Lung (tissue), 12 donors: ENCODE data around the gene CBFA2T2. TPM values are rescaled to one million over a fixed set of nuclear protein-coding genes. Genes with fewer than 3 reads are reported as not detected.
A peak's percentile ranks its signal among the peaks of the same experiment; 100 is the strongest.
"Not testable (repeated sequence)": the region's sequence is repeated elsewhere in the genome, so short reads cannot be mapped to it uniquely, and the experiment has no call there.

ENCODE experiments used
- ATAC-seq: fragments of 200-7000 bp; cut with Tn5 transposase; one replicate; pipeline ENCODE4 v1.9.1; 2020; ENCODE audit warnings: moderate number of reproducible peaks; ENCODE audit not compliant: insufficient read depth, low FRiP score
- DNase-seq, 3 donors: peaks; one replicate each; pipeline ENCODE4 v3.0.0-alpha.2; 2013 to 2017
- H3K27ac ChIP-seq, 2 donors: one replicate each; pipeline ENCODE4 v1.5.1; 2013; ENCODE audit warnings: mild to moderate bottlenecking in 2 of 2, moderate library complexity in 2 of 2, control low read depth in 1 of 2, inconsistent platforms in 1 of 2, low read depth in 1 of 2, low read length in 1 of 2
- H3K27me3 ChIP-seq, 3 donors: one replicate each; pipeline ENCODE4 v1.5.1; 2013; ENCODE audit warnings: low read length in 2 of 3; ENCODE audit not compliant: control insufficient read depth in 3 of 3, insufficient read depth in 3 of 3
- H3K36me3 ChIP-seq, 4 donors: one replicate each; pipeline ENCODE4 v1.5.1; 2013; ENCODE audit warnings: low read length in 4 of 4, mild to moderate bottlenecking in 1 of 4, moderate library complexity in 1 of 4; ENCODE audit not compliant: control insufficient read depth in 4 of 4, insufficient read depth in 4 of 4
- H3K4me1 ChIP-seq, 5 donors: one replicate each; pipeline ENCODE4 v1.5.1; 2013; ENCODE audit warnings: low read length in 5 of 5, mild to moderate bottlenecking in 2 of 5, moderate library complexity in 1 of 5; ENCODE audit not compliant: control insufficient read depth in 5 of 5, insufficient read depth in 5 of 5
- H3K4me3 ChIP-seq: one replicate; pipeline ENCODE4 v1.5.1; 2013; ENCODE audit warnings: mild to moderate bottlenecking, control low read depth, moderate library complexity
- H3K9ac ChIP-seq, 2 donors: one replicate each; pipeline ENCODE4 v1.5.1; 2013; ENCODE audit warnings: low read length in 2 of 2, control low read depth in 1 of 2; ENCODE audit not compliant: insufficient read depth in 1 of 2
- H3K9me3 ChIP-seq, 4 donors: one replicate each; pipeline ENCODE4 v1.5.1; 2013; ENCODE audit warnings: low read length in 3 of 4, mild to moderate bottlenecking in 1 of 4, moderate library complexity in 1 of 4; ENCODE audit not compliant: control insufficient read depth in 4 of 4, insufficient read depth in 3 of 4
- WGBS, 2 donors: extraction: QIAGEN DNeasy Blood & Tissue Kit; methylation state at CpG; one replicate each; pipeline ENCODE4 v1.1.7; 2013; 5-methylcytosine and 5-hydroxymethylcytosine counted together
- polyA plus RNA-seq, 2 donors: library from polyadenylated mRNA; stranded (reverse); fragments of 200-250 nt; gene quantifications; one replicate each; pipeline ENCODE4 v1.2.1, GENCODE V29; 2013
- total RNA-seq, 2 donors: library from RNA; depleted of rRNA in 1 of 2; stranded (reverse); fragments of >200 nt in 1 of 2; gene quantifications; one replicate each; pipeline ENCODE4 v1.2.1, GENCODE V29; 2014 to 2021
- TF ChIP-seq, protein P1 (sequence below): IDR thresholded peaks from 2 replicates; pipeline ENCODE4 v1.5.1; 2012; ENCODE audit warnings: mild to moderate bottlenecking; ENCODE audit errors: control extremely low read depth, extremely low read depth
- donor health status: control.
- donor health status: control.
- donor health status: Bipolar disorder and iron deficiency.
- donor health status: healthy.
- donor health status: DM: yes; HTN: yes; CAD: no.

Gene CBFA2T2
- total and polyA plus RNA-seq, 4 donors, result 5.1 to 19.1 (median 8.2) TPM

DNA sequence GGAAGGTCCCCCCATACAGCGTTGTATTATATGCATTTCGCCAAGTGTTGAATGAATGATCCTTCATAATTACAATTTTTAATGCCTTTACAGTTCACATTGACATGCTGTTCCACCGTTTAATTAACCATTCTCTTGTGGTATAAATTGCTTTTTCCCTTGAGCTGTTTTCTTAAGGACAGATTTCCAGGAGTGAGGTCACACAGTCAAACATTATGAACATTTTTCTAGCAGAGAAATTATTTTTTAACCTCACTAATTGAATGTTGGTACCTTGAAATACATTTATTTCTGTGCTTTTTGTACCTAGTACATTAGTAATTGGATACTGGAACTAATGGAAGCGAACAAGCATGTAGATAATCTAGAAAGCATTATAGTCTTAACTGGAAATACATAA, 95.5 kb downstream of the CBFA2T2 start:
- no peaks in the 10 kb centered on the region for H3K36me3 ChIP-seq
- H3K27me3 ChIP-seq, result no peaks in the 10 kb centered on the region
- DNase-seq, result no peak
- 84 to 91% methylated on average over 4 of the region's 4 CpGs for WGBS, 2 donors
- H3K27ac ChIP-seq, result no peak overlapping the region
- no peaks in the 10 kb centered on the region for H3K9me3 ChIP-seq
- no peak for ATAC-seq
- H3K4me3 ChIP-seq, result no peak overlapping the region
- H3K9ac ChIP-seq, result no peak overlapping the region
- TF ChIP-seq, protein P1, sequence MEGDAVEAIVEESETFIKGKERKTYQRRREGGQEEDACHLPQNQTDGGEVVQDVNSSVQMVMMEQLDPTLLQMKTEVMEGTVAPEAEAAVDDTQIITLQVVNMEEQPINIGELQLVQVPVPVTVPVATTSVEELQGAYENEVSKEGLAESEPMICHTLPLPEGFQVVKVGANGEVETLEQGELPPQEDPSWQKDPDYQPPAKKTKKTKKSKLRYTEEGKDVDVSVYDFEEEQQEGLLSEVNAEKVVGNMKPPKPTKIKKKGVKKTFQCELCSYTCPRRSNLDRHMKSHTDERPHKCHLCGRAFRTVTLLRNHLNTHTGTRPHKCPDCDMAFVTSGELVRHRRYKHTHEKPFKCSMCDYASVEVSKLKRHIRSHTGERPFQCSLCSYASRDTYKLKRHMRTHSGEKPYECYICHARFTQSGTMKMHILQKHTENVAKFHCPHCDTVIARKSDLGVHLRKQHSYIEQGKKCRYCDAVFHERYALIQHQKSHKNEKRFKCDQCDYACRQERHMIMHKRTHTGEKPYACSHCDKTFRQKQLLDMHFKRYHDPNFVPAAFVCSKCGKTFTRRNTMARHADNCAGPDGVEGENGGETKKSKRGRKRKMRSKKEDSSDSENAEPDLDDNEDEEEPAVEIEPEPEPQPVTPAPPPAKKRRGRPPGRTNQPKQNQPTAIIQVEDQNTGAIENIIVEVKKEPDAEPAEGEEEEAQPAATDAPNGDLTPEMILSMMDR, result no peak
- peaks cover 0 to 9% (median 2%) of the 10 kb centered on the region in 5 donors for H3K4me1 ChIP-seq

DNA sequence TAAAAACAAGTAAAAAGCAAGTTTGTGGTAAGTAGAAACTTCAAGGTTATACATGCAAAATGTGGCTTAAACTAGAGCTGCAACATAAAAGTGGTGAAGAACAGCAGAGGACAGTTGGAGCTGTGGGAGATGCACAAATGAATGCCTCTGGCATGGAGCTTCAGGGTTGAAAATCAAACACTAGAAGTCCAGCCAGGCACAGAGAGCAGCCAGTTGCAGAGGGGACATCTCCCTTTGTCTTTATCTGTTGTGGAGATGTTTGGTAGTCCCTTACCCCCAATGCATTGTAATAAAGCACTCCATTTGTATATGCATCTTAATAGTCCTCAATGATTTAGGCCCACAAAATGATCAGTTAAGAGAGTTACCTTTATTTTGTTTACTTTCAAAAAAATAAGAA, 99.2 kb downstream of the CBFA2T2 start:
- Histone ChIP-seq H3K36me3 (peaks cover 0 to 3% (median 0%) of the 10 kb centered on the region in 4 donors), H3K4me3 (no peak overlapping the region), H3K27ac (no peak overlapping the region), H3K9ac (no peak overlapping the region), H3K9me3 (no peaks in the 10 kb centered on the region), H3K27me3 (no peaks in the 10 kb centered on the region), H3K4me1 (peaks cover 0 to 7% (median 0%) of the 10 kb centered on the region in 5 donors)
- ATAC-seq, result no peak
- no peak for DNase-seq
- TF ChIP-seq, protein P1, result no peak

DNA sequence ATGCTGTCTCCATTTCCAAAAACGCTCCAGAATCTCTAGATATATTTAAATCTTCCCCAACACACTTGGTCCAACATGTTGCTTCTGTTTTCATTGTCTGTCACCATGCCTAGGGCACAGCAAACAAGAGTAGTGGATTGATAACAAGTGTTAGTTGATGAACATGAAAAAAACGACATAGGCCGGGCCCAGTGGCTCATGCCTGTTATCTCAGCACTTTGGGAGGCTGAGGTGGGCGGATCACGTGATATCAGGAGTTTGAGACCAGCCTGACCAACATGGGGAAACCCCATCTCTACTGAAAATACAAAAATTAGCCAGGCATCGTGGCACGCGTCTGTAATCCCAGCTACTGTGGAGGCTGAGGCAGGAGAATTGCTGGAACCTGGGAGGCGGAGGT, 102.0 kb downstream of the CBFA2T2 start:
- not testable (repeated sequence) for H3K4me3 ChIP-seq, H3K27ac ChIP-seq, H3K36me3 ChIP-seq, H3K9ac ChIP-seq, H3K9me3 ChIP-seq, ATAC-seq, H3K4me1 ChIP-seq, H3K27me3 ChIP-seq, DNase-seq
- 88 to 94% methylated on average over 9 of the region's 9 CpGs for WGBS, 2 donors

DNA sequence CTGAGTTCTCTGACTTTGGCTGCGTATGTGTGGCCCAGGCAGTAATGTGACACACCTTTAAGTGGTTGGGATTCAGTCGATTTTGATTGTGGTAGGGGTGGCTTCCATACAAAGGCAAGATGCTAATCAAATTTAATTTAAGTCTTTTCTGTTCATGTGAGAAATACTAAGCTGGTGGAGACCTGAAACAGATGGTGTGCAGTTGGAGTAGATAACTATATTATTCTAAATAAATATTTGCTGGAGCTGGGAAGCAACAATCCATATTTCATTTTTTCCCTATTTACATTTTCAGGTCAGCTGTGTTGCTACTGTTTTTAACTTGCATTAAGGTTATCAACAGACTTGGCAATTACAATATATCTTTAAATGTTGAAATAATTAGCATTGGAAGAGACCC, 104.8 kb downstream of the CBFA2T2 start:
- Histone ChIP-seq H3K36me3 (peaks cover 0 to 9% (median 2%) of the 10 kb centered on the region in 4 donors), H3K9ac (no peak overlapping the region), H3K4me1 (peaks cover 0 to 4% (median 0%) of the 10 kb centered on the region in 5 donors), H3K27me3 (no peaks in the 10 kb centered on the region), H3K9me3 (no peaks in the 10 kb centered on the region), H3K4me3 (no peak overlapping the region), H3K27ac (no peak overlapping the region)
- ATAC-seq, result no peak
- WGBS, 2 donors, result 75 to 89% methylated on average over 2 of the region's 2 CpGs
- peak in 2 of 3 donors; percentile 12 to 46 for DNase-seq
- TF ChIP-seq, protein P1, result no peak
